Neural progenitor cell (in vitro differentiated cells): ENCODE measurements around the gene EPSTI1. TPM values are rescaled to one million over a fixed set of nuclear protein-coding genes. Genes with fewer than 3 reads are reported as not detected.

ENCODE experiments used
- DNase-seq: peaks from one replicate; pipeline ENCODE4 v3.0.0-alpha.2; 2016; ENCODE audit warnings: low spot score
- H2AFZ ChIP-seq: fragments of 200-600 bp; sonication (generic); replicated peaks from 2 replicates; pipeline ENCODE4 v1.6.1; 2016; ENCODE audit warnings: antibody characterized with exemption
- H3F3A ChIP-seq: fragments of 200-600 bp; sonication (generic); 2 replicates; pipeline ENCODE4 v1.6.1; 2016; ENCODE audit warnings: antibody characterized with exemption, low read depth
- H3K27ac ChIP-seq: fragments of 200-600 bp; sonication (generic); 2 replicates; pipeline ENCODE4 v1.5.1; 2016; ENCODE audit warnings: mild to moderate bottlenecking
- H3K27me3 ChIP-seq: fragments of 200-600 bp; sonication (generic); 2 replicates; pipeline ENCODE4 v1.6.1; 2016; ENCODE audit warnings: mild to moderate bottlenecking, moderate library complexity
- H3K36me3 ChIP-seq: fragments of 200-600 bp; sonication (generic); 2 replicates; pipeline ENCODE4 v1.5.1; 2016
- H3K4me1 ChIP-seq: fragments of 200-600 bp; sonication (generic); 2 replicates; pipeline ENCODE4 v1.6.1; 2016; ENCODE audit warnings: mixed run types
- H3K4me2 ChIP-seq: fragments of 200-600 bp; sonication (generic); 2 replicates; pipeline ENCODE4 v1.6.1; 2016
- H3K4me3 ChIP-seq: fragments of 200-600 bp; sonication (generic); 2 replicates; pipeline ENCODE4 v1.5.1; 2016
- H3K79me2 ChIP-seq: fragments of 200-600 bp; sonication (generic); 2 replicates; pipeline ENCODE4 v1.6.1; 2016; ENCODE audit warnings: low read depth
- H3K9ac ChIP-seq: fragments of 200-600 bp; sonication (generic); 2 replicates; pipeline ENCODE4 v1.6.1; 2016
- H3K9me3 ChIP-seq: fragments of 200-600 bp; sonication (generic); 2 replicates; pipeline ENCODE4 v1.5.1; 2016; ENCODE audit warnings: low read depth
- H4K20me1 ChIP-seq: fragments of 200-600 bp; sonication (generic); 2 replicates; pipeline ENCODE4 v1.6.1; 2016; ENCODE audit warnings: low read depth
- H3K27ac Mint-ChIP-seq: 3 replicates; pipeline ENCODE4 v1.8.0; 2021; ENCODE audit warnings: mixed read lengths
- H3K27me3 Mint-ChIP-seq: 2 replicates; pipeline ENCODE4 v1.8.0; 2022; ENCODE audit warnings: low read depth, mild to moderate bottlenecking, inconsistent platforms, moderate library complexity, mixed read lengths; ENCODE audit not compliant: insufficient read depth
- H3K36me3 Mint-ChIP-seq: 3 replicates; pipeline ENCODE4 v1.8.0; 2021; ENCODE audit warnings: mixed read lengths
- H3K4me1 Mint-ChIP-seq: 3 replicates; pipeline ENCODE4 v1.8.0; 2021; ENCODE audit warnings: mixed read lengths
- H3K4me3 Mint-ChIP-seq: 3 replicates; pipeline ENCODE4 v1.8.0; 2021; ENCODE audit warnings: mild to moderate bottlenecking, moderate library complexity, mixed read lengths
- H3K9me3 Mint-ChIP-seq: 3 replicates; pipeline ENCODE4 v1.8.0; 2020; ENCODE audit warnings: mixed read lengths
- EZH2 ChIP-seq: fragments of 200-600 bp; sonication (generic); IDR thresholded peaks from 2 replicates; pipeline ENCODE4 v1.6.1; 2017; ENCODE audit warnings: antibody characterized with exemption, mild to moderate bottlenecking, moderate library complexity
- EZH2phosphoT487 ChIP-seq: fragments of 200-600 bp; sonication (generic); IDR thresholded peaks from 2 replicates; pipeline ENCODE4 v1.6.1; 2017; ENCODE audit warnings: antibody characterized with exemption
- total RNA-seq: library from RNA; depleted of rRNA; stranded (reverse); fragments of >200 nt; gene quantifications from 2 replicates; pipeline ENCODE4 v1.2.3, GENCODE V29; 2015; ENCODE audit warnings: low replicate concordance
- TF ChIP-seq, protein P1 (sequence below): fragments of 200-600 bp; sonication (generic); IDR thresholded peaks from 2 replicates; pipeline ENCODE4 v1.5.1; 2017; ENCODE audit warnings: antibody characterized with exemption, mild to moderate bottlenecking

The EPSTI1 gene
- total RNA-seq, 1 donor from 2014 or later = 0.32 TPM

DNA sequence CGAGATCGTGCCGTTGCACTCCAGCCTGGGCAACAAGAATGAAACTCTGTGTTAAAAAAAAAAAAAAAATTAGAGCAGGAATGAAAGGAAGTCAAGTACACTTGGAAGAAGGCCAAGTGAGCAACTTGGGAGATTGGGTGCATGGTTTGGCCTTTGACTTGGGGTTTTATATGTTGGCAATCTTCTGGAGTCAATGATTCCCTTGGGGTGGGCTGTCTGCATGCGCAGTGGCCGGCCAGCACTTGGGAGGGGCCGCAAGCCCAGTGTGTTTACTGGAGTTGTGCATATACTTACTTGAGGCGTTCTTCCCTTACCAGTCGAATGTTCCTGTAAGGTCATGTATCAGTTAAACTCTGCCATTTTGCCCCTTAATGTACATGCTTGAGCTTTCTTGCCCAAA, 106.7 kb downstream of the EPSTI1 start:
- no peaks in the 10 kb centered on the region for H4K20me1 ChIP-seq
- TF ChIP-seq EZH2 = no peak
- TF ChIP-seq, protein P1, sequence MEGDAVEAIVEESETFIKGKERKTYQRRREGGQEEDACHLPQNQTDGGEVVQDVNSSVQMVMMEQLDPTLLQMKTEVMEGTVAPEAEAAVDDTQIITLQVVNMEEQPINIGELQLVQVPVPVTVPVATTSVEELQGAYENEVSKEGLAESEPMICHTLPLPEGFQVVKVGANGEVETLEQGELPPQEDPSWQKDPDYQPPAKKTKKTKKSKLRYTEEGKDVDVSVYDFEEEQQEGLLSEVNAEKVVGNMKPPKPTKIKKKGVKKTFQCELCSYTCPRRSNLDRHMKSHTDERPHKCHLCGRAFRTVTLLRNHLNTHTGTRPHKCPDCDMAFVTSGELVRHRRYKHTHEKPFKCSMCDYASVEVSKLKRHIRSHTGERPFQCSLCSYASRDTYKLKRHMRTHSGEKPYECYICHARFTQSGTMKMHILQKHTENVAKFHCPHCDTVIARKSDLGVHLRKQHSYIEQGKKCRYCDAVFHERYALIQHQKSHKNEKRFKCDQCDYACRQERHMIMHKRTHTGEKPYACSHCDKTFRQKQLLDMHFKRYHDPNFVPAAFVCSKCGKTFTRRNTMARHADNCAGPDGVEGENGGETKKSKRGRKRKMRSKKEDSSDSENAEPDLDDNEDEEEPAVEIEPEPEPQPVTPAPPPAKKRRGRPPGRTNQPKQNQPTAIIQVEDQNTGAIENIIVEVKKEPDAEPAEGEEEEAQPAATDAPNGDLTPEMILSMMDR = no peak
- TF ChIP-seq EZH2phosphoT487 = no peak
- H3K79me2 ChIP-seq = no peaks in the 10 kb centered on the region
- no peak overlapping the region for H3K4me2 ChIP-seq
- Mint-ChIP-seq H3K4me1 (peaks cover 10% of the 10 kb centered on the region), H3K9me3 (no peaks in the 10 kb centered on the region), H3K27ac (no peak overlapping the region), H3K36me3 (no peaks in the 10 kb centered on the region), H3K27me3 (peaks cover 3% of the 10 kb centered on the region), H3K4me3 (no peak overlapping the region)
- H3F3A ChIP-seq = no peaks in the 10 kb centered on the region
- H3K9ac ChIP-seq = no peak overlapping the region
- no peaks in the 10 kb centered on the region for H3K9me3 ChIP-seq
- no peaks in the 10 kb centered on the region for H3K27me3 ChIP-seq
- no peak for DNase-seq
- H3K27ac ChIP-seq = no peak overlapping the region
- no peaks in the 10 kb centered on the region for H3K36me3 ChIP-seq
- no peaks in the 10 kb centered on the region for H3K4me1 ChIP-seq
- no peak overlapping the region for H3K4me3 ChIP-seq
- H2AFZ ChIP-seq = no peak overlapping the region

DNA sequence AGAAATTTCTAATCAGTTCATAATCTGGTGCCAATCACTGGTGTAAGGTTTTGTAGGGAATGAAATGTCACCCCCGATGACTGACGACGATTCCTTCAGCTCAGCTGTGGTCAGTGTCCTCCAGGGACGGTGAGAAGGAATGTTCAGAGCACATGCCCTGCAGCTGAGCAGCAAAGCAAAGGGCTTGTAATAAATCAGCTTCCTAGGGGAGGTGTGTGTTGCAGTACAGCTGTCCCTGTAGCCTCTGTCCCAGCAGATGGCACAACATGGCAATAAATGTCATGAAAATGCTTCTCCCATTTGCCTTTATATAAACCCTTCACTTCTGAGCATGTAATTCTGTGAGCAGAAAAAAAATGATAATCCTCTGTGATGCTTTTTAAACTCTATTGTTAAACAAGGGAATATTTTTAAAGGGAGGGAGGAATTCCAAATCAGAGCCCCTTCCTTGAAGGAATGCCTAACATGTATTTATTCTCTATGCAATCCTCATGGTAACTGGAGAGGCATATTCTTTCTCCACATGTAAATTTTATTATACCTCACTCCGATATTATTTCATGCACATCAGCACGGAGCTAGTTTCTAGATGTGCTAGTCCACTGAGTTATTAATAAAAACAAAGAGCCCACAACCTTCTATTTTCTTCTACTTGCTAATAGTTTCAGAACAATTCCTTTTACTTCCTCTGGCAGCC, 108.1 kb downstream of the EPSTI1 start:
- Histone ChIP-seq H3K27ac (no peak overlapping the region), H4K20me1 (no peaks in the 10 kb centered on the region), H3K4me2 (no peak overlapping the region), H3K4me3 (no peak overlapping the region), H2AFZ (no peak overlapping the region), H3K27me3 (no peaks in the 10 kb centered on the region), H3F3A (no peaks in the 10 kb centered on the region), H3K4me1 (no peaks in the 10 kb centered on the region), H3K36me3 (no peaks in the 10 kb centered on the region), H3K79me2 (no peaks in the 10 kb centered on the region), H3K9ac (no peak overlapping the region), H3K9me3 (no peaks in the 10 kb centered on the region)
- H3K9me3 Mint-ChIP-seq = peaks cover 2% of the 10 kb centered on the region
- DNase-seq = peak; percentile 32
- H3K27me3 Mint-ChIP-seq = peaks cover 6% of the 10 kb centered on the region
- TF ChIP-seq, protein P1 = peak; percentile 34
- no peak for TF ChIP-seq EZH2
- H3K4me3 Mint-ChIP-seq = no peak overlapping the region
- peaks cover 10% of the 10 kb centered on the region for H3K4me1 Mint-ChIP-seq
- no peaks in the 10 kb centered on the region for H3K36me3 Mint-ChIP-seq
- H3K27ac Mint-ChIP-seq = no peak overlapping the region

DNA sequence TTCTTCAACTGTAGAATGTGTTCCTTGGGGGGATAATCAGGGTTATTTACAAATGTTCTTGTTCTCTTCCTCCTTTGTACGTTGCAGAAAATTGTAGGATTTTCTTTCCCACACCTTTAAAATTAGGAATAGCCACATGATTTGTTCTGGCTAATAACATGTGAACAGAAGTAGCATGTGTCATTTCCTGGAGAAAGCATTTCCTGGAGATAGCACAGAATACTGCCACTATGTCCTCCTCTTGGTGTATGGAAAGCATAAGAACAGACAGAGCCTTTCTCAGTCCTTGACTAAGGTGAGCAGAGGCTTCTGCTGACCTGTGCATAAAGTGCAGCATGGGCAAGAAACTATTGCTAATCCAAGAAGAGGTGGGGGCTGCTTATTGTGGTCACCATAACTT, 108.9 kb downstream of the EPSTI1 start:
- TF ChIP-seq, protein P1 = no peak
- TF ChIP-seq EZH2 = no peak
- TF ChIP-seq EZH2phosphoT487 = no peak
- Mint-ChIP-seq H3K4me3 (no peak overlapping the region), H3K27ac (no peak overlapping the region), H3K4me1 (peaks cover 10% of the 10 kb centered on the region), H3K36me3 (no peaks in the 10 kb centered on the region), H3K9me3 (peaks cover 4% of the 10 kb centered on the region), H3K27me3 (peaks cover 8% of the 10 kb centered on the region)
- H3K9me3 ChIP-seq = no peaks in the 10 kb centered on the region
- no peaks in the 10 kb centered on the region for H3K79me2 ChIP-seq
- DNase-seq = no peak
- no peaks in the 10 kb centered on the region for H3F3A ChIP-seq
- no peaks in the 10 kb centered on the region for H3K4me1 ChIP-seq
- H3K4me2 ChIP-seq = no peak overlapping the region
- no peak overlapping the region for H3K4me3 ChIP-seq
- no peaks in the 10 kb centered on the region for H4K20me1 ChIP-seq
- H3K27me3 ChIP-seq = no peaks in the 10 kb centered on the region
- H2AFZ ChIP-seq = no peak overlapping the region
- H3K36me3 ChIP-seq = no peaks in the 10 kb centered on the region
- no peak overlapping the region for H3K9ac ChIP-seq
- no peak overlapping the region for H3K27ac ChIP-seq
